ENCODE measurements around the gene HPCAL1. TPM values are rescaled to one million over a fixed set of nuclear protein-coding genes. Genes with fewer than 3 reads are reported as not detected.

The HPCAL1 gene
- total RNA-seq, 1 donor from 2014 or later: 15.9 TPM

DNA sequence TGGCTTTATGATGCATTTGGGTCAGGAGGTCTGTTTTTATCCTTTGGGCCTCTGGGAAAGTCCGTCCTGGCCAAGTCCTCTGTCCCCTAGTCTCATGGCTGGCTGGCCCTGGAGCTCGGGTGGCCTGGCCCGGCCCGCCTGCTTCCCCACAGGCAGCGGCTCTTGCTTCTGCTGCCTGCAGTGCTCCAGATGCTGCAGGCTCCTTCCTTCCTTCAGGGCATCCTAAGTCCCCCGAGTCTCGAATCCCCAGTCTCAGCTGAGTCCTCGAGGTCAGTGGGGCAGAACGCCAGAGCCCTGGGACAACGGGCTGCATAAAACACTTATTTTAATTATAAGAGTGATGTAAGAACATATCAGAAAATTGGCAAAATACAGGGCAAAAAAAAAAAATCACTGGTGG lies 71.2 kb downstream of the HPCAL1 start:
- intact Hi-C loops (cut with micrococcal nuclease): loop anchor here (2.0 kb wide), 1 partner anchor 41 kb away; no protein-coding TSS in a partner anchor
- Mint-ChIP-seq H3K9me3 (no peaks in the 10 kb centered on the region), H3K27ac (peak overlapping the region; percentile 86), H3K36me3 (ENCODE audit: low read depth) (peaks cover 2% of the 10 kb centered on the region), H3K27me3 (no peaks in the 10 kb centered on the region), H3K4me1 (peaks cover 66% of the 10 kb centered on the region), H3K4me3 (no peak overlapping the region)
- ChIA-PET CTCF (interaction anchor here (0.8 kb wide), 1 partner anchor 74 kb away, joined by 5 read pairs; the partner anchor contains the start of gene ODC1), POLR2A (interaction anchor here (0.7 kb wide), 1 partner anchor 9 kb away, joined by 3 read pairs; no protein-coding TSS in a partner anchor)
- TF ChIP-seq, protein P1, sequence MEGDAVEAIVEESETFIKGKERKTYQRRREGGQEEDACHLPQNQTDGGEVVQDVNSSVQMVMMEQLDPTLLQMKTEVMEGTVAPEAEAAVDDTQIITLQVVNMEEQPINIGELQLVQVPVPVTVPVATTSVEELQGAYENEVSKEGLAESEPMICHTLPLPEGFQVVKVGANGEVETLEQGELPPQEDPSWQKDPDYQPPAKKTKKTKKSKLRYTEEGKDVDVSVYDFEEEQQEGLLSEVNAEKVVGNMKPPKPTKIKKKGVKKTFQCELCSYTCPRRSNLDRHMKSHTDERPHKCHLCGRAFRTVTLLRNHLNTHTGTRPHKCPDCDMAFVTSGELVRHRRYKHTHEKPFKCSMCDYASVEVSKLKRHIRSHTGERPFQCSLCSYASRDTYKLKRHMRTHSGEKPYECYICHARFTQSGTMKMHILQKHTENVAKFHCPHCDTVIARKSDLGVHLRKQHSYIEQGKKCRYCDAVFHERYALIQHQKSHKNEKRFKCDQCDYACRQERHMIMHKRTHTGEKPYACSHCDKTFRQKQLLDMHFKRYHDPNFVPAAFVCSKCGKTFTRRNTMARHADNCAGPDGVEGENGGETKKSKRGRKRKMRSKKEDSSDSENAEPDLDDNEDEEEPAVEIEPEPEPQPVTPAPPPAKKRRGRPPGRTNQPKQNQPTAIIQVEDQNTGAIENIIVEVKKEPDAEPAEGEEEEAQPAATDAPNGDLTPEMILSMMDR (IDR thresholded peaks at IDR 0.05): no peak
- DNase-seq (no peak), ATAC-seq (ENCODE audit: low read depth) (no peak)

DNA sequence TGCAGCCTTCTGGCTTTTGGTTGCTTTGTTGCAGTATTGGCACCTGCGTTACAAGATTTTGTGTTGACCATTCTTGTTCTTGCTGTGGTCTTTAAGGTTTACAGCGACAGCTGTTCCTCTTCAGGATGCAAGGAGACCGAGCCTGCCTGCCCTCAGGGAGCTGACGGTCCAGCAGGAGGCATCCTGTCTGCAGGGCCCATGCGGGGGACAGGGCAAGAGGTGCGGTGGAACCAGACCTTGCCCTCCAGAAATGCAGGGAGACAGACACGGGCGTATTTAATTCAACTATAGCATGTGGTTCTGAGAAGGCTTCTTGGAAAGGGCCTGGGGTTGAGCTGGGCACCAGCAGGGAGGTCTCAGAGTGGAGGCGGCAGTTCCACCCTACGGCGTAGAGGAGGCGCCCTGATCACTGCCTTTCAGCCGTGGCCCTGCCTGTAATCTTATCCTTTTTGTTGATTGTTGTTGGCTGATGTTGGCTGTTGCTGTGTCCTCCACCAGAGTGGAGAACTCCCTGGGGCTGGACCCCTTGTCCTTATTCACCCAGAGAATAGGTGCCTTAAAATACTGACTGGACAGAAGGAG lies 71.7 kb downstream of the HPCAL1 start:
- Mint-ChIP-seq H3K4me3 (peak overlapping the region; percentile 20), H3K36me3 (ENCODE audit: low read depth) (peaks cover 2% of the 10 kb centered on the region), H3K27me3 (no peaks in the 10 kb centered on the region), H3K27ac (peak overlapping the region; percentile 86), H3K4me1 (peaks cover 72% of the 10 kb centered on the region), H3K9me3 (no peaks in the 10 kb centered on the region)
- DNase-seq (no peak), ATAC-seq (ENCODE audit: low read depth) (no peak)
- TF ChIP-seq, protein P1 (IDR thresholded peaks at IDR 0.05): no peak
- ChIA-PET CTCF (interaction anchor here (0.8 to 2.1 kb wide), 2 partner anchors 34 to 74 kb away, joined by 5 to 16 read pairs; partner anchors contain the start of gene ODC1), POLR2A (interaction anchor here (0.7 to 2.1 kb wide), 3 partner anchors 8 to 71 kb away, joined by 3 to 14 read pairs (median 10); partner anchors contain the start of gene HPCAL1)
- intact Hi-C loops (cut with micrococcal nuclease): loop anchor here (2.0 kb wide), 1 partner anchor 42 kb away; no protein-coding TSS in a partner anchor

DNA sequence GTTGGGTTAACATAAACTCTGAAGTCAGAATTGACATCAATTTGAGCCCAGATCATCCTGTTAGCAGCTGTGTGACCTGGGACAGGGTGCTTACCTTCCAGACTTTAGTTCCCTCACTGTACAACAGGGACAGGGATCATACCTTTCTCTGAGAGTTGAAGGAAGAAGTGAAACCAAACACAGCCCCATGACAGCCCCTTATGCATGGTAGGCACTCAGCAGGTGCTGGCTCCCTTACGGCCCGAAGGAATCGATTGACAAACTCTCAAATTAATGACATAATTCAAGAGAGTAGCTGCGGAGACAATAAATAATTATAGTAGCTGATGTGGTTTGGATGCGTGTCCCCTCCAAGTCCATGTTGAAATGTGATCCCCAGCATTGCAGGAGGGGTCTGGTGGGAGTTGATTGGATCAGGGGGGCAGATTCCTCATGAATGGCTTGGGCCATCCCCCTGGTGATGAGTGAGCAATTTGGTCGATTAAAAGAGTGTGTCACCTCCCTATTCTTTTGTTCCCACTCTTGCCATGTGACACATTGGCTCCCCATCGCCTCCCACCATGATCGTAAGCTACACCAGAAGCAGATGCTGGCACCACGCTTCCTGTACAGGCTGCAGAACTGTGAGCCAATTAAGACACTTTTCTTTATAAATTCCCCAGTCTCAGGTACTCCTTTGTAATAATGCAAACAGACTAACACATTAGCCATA lies 73.0 kb downstream of the HPCAL1 start:
- no peaks in the 10 kb centered on the region for H3K9me3 Mint-ChIP-seq
- peak overlapping the region; percentile 59 for H3K4me3 Mint-ChIP-seq
- CTCF ChIA-PET: interaction anchor here (2.1 kb wide), 1 partner anchor 33 kb away, joined by 16 read pairs; no protein-coding TSS in a partner anchor
- H3K27ac Mint-ChIP-seq: peak overlapping the region; percentile 86
- no peaks in the 10 kb centered on the region for H3K36me3 Mint-ChIP-seq (ENCODE audit: low read depth)
- intact Hi-C loops (cut with micrococcal nuclease): loop anchor here (1.0 to 2.0 kb wide), 2 partner anchors 35 to 43 kb away; no protein-coding TSS in a partner anchor
- DNase-seq: no peak
- H3K27me3 Mint-ChIP-seq: no peaks in the 10 kb centered on the region
- TF ChIP-seq, protein P1 (IDR thresholded peaks at IDR 0.05): no peak
- POLR2A ChIA-PET: interaction anchor here (0.7 to 2.1 kb wide), 4 partner anchors 33 to 73 kb away, joined by 3 to 14 read pairs (median 8); partner anchors contain the start of genes HPCAL1 and ODC1
- peak; percentile 74 for ATAC-seq (ENCODE audit: low read depth)
- H3K4me1 Mint-ChIP-seq: peaks cover 78% of the 10 kb centered on the region

DNA sequence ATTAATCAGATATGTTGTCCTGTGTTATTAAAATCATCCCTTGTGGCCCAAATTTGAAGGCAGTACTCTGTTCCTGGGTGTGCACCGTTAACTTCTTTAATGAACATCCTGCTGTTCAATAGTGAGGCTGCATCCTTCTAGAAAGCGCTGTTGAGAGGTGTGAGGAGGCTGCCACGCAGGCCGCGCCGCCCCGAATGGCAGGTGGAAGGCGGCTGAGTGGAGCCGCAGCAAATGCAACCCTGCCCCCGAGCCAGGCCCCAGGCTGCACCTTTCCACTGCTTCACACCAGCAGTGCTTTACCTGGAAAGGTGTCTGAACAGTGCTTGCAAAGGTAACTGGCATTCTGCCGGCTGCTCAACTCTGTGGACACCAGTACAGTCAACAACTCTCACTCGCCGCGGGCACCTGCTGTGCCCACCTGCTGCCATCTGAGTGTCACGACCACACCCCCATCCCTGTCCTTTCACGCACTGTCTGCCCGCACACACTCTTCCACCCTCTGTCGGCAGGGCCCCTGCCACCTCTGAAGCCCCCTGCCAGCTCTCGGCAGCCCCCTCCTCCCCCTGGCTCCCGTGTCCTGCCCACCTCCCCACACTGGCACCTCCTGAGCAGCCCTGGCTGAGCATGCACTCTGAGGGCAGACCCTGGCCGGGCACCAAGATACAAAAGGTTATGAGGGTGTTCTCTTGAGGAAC lies 74.5 kb downstream of the HPCAL1 start:
- POLR2A ChIA-PET: interaction anchor here (0.5 to 6.8 kb wide), 5 partner anchors 31 to 171 kb away, joined by 3 to 90 read pairs (median 4); partner anchors contain the start of genes HPCAL1 and ODC1
- Mint-ChIP-seq H3K4me1 (peaks cover 89% of the 10 kb centered on the region), H3K9me3 (no peaks in the 10 kb centered on the region), H3K4me3 (peak overlapping the region; percentile 73), H3K27me3 (no peaks in the 10 kb centered on the region), H3K27ac (peak overlapping the region; percentile 92), H3K36me3 (ENCODE audit: low read depth) (no peaks in the 10 kb centered on the region)
- DNase-seq (no peak), ATAC-seq (ENCODE audit: low read depth) (no peak)
- intact Hi-C loops (cut with micrococcal nuclease): no loop called here
- CTCF ChIA-PET: interaction anchor here (4.2 kb wide), 1 partner anchor 32 kb away, joined by 49 read pairs; no protein-coding TSS in a partner anchor
- TF ChIP-seq, protein P1 (IDR thresholded peaks at IDR 0.05): no peak

Measured in activated B cell treated with CpG ODN at 0.5 μM for 24 hours (primary cell).